Stomach (tissue), 9 donors: ENCODE data around the gene L3MBTL3. TPM values are rescaled to one million over a fixed set of nuclear protein-coding genes. Genes with fewer than 3 reads are reported as not detected.
"Not testable (repeated sequence)": the region's sequence is repeated elsewhere in the genome, so short reads cannot be mapped to it uniquely, and the experiment has no call there.

Experiments used
- DNase-seq, 2 donors: peaks; one replicate each; pipeline versions ENCODE4 v3.0.0 to v3.0.0-alpha.2; 2013 to 2019
- H3K27ac ChIP-seq, 5 donors: fragments of 200-600 bp in 4 of 5; sonication (generic) in 4 of 5; one replicate each; pipeline ENCODE4 v1.5.1; 2013 to 2019; ENCODE audit warnings: mild to moderate bottlenecking in 1 of 5, moderate library complexity in 1 of 5
- H3K27me3 ChIP-seq, 3 donors: fragments of 200-600 bp; sonication (generic); one replicate each; pipeline ENCODE4 v1.5.1; 2017 to 2019; ENCODE audit warnings: mixed run types in 1 of 3
- H3K36me3 ChIP-seq, 4 donors: fragments of 200-600 bp; sonication (generic); 1 replicate in 3 of 4; 2 replicates in 1 of 4; pipeline ENCODE4 v1.5.1; 2016 to 2019
- H3K4me1 ChIP-seq, 4 donors: fragments of 200-600 bp; sonication (generic); one replicate each; pipeline ENCODE4 v1.5.1; 2016 to 2019
- H3K4me3 ChIP-seq, 4 donors: fragments of 200-600 bp; sonication (generic) in 3 of 4; one replicate each; pipeline ENCODE4 v1.5.1; 2016 to 2019; ENCODE audit warnings: mild to moderate bottlenecking in 1 of 4
- H3K9me3 ChIP-seq, 4 donors: fragments of 200-600 bp; sonication (generic); one replicate each; pipeline ENCODE4 v1.5.1; 2016 to 2019
- EP300 ChIP-seq: sonication (generic); formaldehyde crosslinking; IDR thresholded peaks from one replicate; pipeline ENCODE4 v1.6.1; 2017; ENCODE audit warnings: antibody characterized with exemption
- POLR2A ChIP-seq, 4 donors: fragments of 450-650 bp; IDR thresholded peaks; one replicate each; pipeline ENCODE4 v1.6.1; 2016; ENCODE audit warnings: antibody characterized with exemption in 4 of 4, control low read depth in 2 of 4, mild to moderate bottlenecking in 1 of 4, moderate library complexity in 1 of 4
- POLR2AphosphoS5 ChIP-seq, 3 donors: sonication (generic); formaldehyde crosslinking; IDR thresholded peaks; one replicate each; pipeline ENCODE4 v1.6.1; 2016; ENCODE audit warnings: antibody characterized with exemption in 3 of 3
- WGBS, 5 donors: extraction: QIAGEN DNeasy Blood & Tissue Kit in 3 of 5; methylation state at CpG; one replicate each; pipeline versions ENCODE4 v1.1.5 to v1.1.7; 2013 to 2018; 5-methylcytosine and 5-hydroxymethylcytosine counted together
- intact Hi-C: fragments of 100-400 bp; cut with DNase I; formaldehyde crosslinking; loops from one replicate; pipeline ENCODE4 v1.15.1; 2023; ENCODE audit warnings: low total_unique reads
- polyA plus RNA-seq, 3 donors: library from polyadenylated mRNA; stranded (reverse); fragments of 200-250 nt; gene quantifications; one replicate each; pipeline ENCODE4 v1.2.3, GENCODE V29; 2013
- total RNA-seq, 5 donors: library from RNA; depleted of rRNA; stranded (reverse); fragments of >200 nt; gene quantifications; one replicate each; pipeline versions ENCODE4 v1.1.0 to v1.2.3, GENCODE V29; 2014 to 2016
- TF ChIP-seq, protein P1 (sequence below), 7 experiments: fragments of 450-650 bp in 4 of 7; fragments of 200-600 bp in 3 of 7; sonication (generic) in 3 of 7; IDR thresholded peaks; one replicate each; pipeline ENCODE4 v1.5.1; 2016 to 2019; ENCODE audit warnings: antibody characterized with exemption in 7 of 7, control low read depth in 2 of 7, mild to moderate bottlenecking in 1 of 7
- donor health status: healthy with polysubstance abuse.
- donor health status: Bipolar disorder and iron deficiency.
- donor health status: healthy.

The L3MBTL3 gene
- total and polyA plus RNA-seq, 8 donors = 1.8 to 51.9 (median 3.1) TPM; not detected in 1

- no peak for TF ChIP-seq EP300
- TF ChIP-seq, protein P1, sequence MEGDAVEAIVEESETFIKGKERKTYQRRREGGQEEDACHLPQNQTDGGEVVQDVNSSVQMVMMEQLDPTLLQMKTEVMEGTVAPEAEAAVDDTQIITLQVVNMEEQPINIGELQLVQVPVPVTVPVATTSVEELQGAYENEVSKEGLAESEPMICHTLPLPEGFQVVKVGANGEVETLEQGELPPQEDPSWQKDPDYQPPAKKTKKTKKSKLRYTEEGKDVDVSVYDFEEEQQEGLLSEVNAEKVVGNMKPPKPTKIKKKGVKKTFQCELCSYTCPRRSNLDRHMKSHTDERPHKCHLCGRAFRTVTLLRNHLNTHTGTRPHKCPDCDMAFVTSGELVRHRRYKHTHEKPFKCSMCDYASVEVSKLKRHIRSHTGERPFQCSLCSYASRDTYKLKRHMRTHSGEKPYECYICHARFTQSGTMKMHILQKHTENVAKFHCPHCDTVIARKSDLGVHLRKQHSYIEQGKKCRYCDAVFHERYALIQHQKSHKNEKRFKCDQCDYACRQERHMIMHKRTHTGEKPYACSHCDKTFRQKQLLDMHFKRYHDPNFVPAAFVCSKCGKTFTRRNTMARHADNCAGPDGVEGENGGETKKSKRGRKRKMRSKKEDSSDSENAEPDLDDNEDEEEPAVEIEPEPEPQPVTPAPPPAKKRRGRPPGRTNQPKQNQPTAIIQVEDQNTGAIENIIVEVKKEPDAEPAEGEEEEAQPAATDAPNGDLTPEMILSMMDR (IDR thresholded peaks at IDR 0.05) = no peak
- no peak for TF ChIP-seq POLR2A (IDR thresholded peaks at IDR 0.05)
- TF ChIP-seq POLR2AphosphoS5 (IDR thresholded peaks at IDR 0.05) = no peak
- Histone ChIP-seq H3K36me3 (peaks cover 0 to 13% (median 0%) of the 10 kb centered on the region in 4 donors), H3K4me3 (no peak overlapping the region), H3K4me1 (no peaks in the 10 kb centered on the region), H3K27me3 (no peaks in the 10 kb centered on the region), H3K9me3 (no peaks in the 10 kb centered on the region), H3K27ac (no peak overlapping the region)
- WGBS, 5 donors = 90 to 97% (median 92%) methylated on average over 4 of the region's 4 CpGs
- peak in 1 of 2 donors; percentile 10 for DNase-seq
- intact Hi-C loops = no loop called here
Measured at GRCh38 chr6:130116273-130116672, 97.9 kb downstream of the L3MBTL3 start.

GRCh38 chr6:130117187-130117701 is 98.9 kb downstream of the L3MBTL3 start:
- H3K4me1 ChIP-seq, DNase-seq, H3K4me3 ChIP-seq, H3K27ac ChIP-seq, H3K27me3 ChIP-seq, intact Hi-C loops, H3K9me3 ChIP-seq: not testable (repeated sequence)
- H3K36me3 ChIP-seq = peaks cover 0 to 20% (median under 1%) of the 10 kb centered on the region in 4 donors
- WGBS, 5 donors = 94 to 100% (median 98%) methylated on average over 2 to 3 of the region's 4 CpGs

DNA sequence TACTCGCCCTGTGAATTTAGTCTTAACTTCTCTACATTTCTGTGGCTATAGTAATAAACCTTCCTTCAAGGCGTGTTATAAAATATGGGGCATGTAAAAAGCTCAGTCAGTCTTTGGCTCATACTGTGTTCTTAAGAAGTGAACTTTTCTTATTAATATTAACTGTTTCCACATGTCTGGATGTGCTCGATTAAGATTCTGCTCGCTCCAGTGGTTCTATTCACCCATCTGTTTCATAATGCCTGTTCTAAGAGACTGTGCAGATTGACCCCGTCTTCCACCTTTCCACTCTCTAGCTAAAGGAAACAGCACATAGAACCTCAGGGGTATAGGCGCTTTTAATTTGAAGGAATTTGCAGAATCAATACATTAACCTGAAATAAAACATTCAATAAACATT is 99.9 kb downstream of the L3MBTL3 start:
- DNase-seq = no peak
- TF ChIP-seq POLR2A (IDR thresholded peaks at IDR 0.05) (no peak), EP300 (no peak), POLR2AphosphoS5 (IDR thresholded peaks at IDR 0.05) (no peak)
- TF ChIP-seq, protein P1 (IDR thresholded peaks at IDR 0.05) = no peak
- peaks cover 0 to 12% (median 2%) of the 10 kb centered on the region in 4 donors for H3K36me3 ChIP-seq
- intact Hi-C loops = no loop called here
- no peaks in the 10 kb centered on the region for H3K27me3 ChIP-seq
- H3K9me3 ChIP-seq = no peaks in the 10 kb centered on the region
- H3K27ac ChIP-seq = no peak overlapping the region
- 88 to 98% (median 92%) methylated on average over 6 of the region's 6 CpGs for WGBS, 5 donors
- H3K4me1 ChIP-seq = no peaks in the 10 kb centered on the region
- H3K4me3 ChIP-seq = no peak overlapping the region

DNA sequence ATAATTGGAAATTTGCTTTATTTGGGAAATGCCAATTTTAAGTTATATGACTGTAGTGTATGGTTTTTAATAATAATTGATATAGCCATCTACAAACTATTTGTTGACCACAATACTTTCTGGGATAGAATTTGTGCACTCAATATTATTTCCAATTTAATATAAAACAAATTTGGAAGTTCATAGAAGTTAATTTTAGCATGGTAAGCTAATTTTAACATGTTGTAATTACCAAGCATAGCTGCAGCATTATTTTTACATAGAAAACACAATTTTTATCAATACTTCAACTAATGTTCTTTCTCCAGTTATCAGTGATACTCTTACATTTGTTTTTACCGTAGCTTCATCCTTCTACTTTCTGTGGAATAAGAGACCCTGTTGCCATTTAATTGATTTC is 100.8 kb downstream of the L3MBTL3 start:
- H3K27me3 ChIP-seq = no peaks in the 10 kb centered on the region
- no peak for DNase-seq
- TF ChIP-seq, protein P1 (IDR thresholded peaks at IDR 0.05) = no peak
- TF ChIP-seq EP300 (no peak), POLR2AphosphoS5 (IDR thresholded peaks at IDR 0.05) (no peak)
- no peaks in the 10 kb centered on the region for H3K9me3 ChIP-seq
- no peak overlapping the region for H3K27ac ChIP-seq
- peaks cover 0 to 12% (median 2%) of the 10 kb centered on the region in 4 donors for H3K36me3 ChIP-seq
- intact Hi-C loops = no loop called here
- H3K4me1 ChIP-seq = no peaks in the 10 kb centered on the region
- 97 to 100% (median 100%) methylated on average over 1 of the region's 1 CpG for WGBS, 5 donors
- no peak overlapping the region for H3K4me3 ChIP-seq

GRCh38 chr6:130120731-130121130 is 102.3 kb downstream of the L3MBTL3 start:
- intact Hi-C loops = no loop called here
- H3K9me3 ChIP-seq = no peaks in the 10 kb centered on the region
- no peak overlapping the region for H3K4me3 ChIP-seq
- H3K27me3 ChIP-seq = no peaks in the 10 kb centered on the region
- no peaks in the 10 kb centered on the region for H3K4me1 ChIP-seq
- TF ChIP-seq POLR2AphosphoS5 (IDR thresholded peaks at IDR 0.05) = no peak
- TF ChIP-seq, protein P1 (IDR thresholded peaks at IDR 0.05) = no peak
- no peak for TF ChIP-seq POLR2A (IDR thresholded peaks at IDR 0.05)
- no peak for TF ChIP-seq EP300
- H3K27ac ChIP-seq = no peak overlapping the region
- DNase-seq = no peak
- peaks cover 0 to 12% (median 2%) of the 10 kb centered on the region in 4 donors for H3K36me3 ChIP-seq
